Posterior cingulate gyrus (tissue), 11 donors: ENCODE data around the gene HSDL1.
"Not testable (repeated sequence)": the region's sequence is repeated elsewhere in the genome, so short reads cannot be mapped to it uniquely, and the experiment has no call there.

ENCODE experiments used
- DNase-seq, 10 donors: peaks; one replicate each; pipeline versions ENCODE4 v3.0.0 to v3.0.0-alpha.2; 2020 to 2021; ENCODE audit warnings: mixed read lengths in 3 of 10
- intact Hi-C: fragments of 100-400 bp; cut with DNase I; formaldehyde crosslinking; loops from one replicate; pipeline ENCODE4 v1.15.1; 2023

HSDL1 gene

GRCh38 chr16:84143784-84144199 is 1.2 kb downstream of the HSDL1 start:
- intact Hi-C loops, result loop anchor here (2.0 to 5.0 kb wide), 2 partner anchors 27 to 44 kb away; partner anchors contain the start of genes MBTPS1 and TAF1C
- DNase-seq, result peak in 1 of 10 donors; percentile 59

GRCh38 chr16:84143081-84143480 is 1.9 kb downstream of the HSDL1 start:
- intact Hi-C loops, result loop anchor here (5.0 kb wide), 1 partner anchor 44 kb away; the partner anchor contains the start of gene TAF1C
- DNase-seq, result no peak

DNA sequence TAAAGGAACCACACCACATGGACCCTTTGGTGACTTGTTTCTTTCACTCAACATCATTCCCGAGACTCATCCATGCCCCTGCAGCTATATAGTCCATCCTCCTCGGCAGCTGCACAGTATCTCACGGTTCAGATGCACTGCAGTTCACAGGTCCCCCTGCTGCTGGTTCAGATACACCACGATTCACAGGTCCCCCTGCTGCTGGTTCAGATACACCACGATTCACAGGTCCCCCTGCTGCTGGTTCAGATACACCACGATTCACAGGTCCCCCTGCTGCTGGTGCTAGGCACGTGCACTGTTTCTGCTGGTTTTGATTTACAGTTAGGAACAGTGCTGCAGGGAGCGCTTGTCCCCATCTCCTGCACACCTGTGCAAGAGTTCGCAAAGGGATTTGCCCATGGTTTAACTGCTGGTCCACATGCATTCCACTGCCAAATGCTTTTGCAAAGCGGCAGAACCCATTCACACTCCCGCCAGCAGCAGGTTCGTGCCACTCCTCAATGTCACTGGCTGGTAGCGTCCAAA is 3.8 kb downstream of the HSDL1 start:
- intact Hi-C loops, result loop anchor here (5.0 kb wide), 1 partner anchor 46 kb away; the partner anchor contains the start of gene TAF1C

GRCh38 chr16:84139628-84140258 is 5.2 kb downstream of the HSDL1 start:
- intact Hi-C loops, result loop anchor here (5.0 kb wide), 1 partner anchor 48 kb away; the partner anchor contains the start of gene TAF1C
- no peak for DNase-seq

More for the DNA sequence above, 3.8 kb downstream of the HSDL1 start:
- DNase-seq, result no peak

GRCh38 chr16:84138824-84139627 is 6.0 kb downstream of the HSDL1 start:
- no peak for DNase-seq
- intact Hi-C loops, result no loop called here

DNA sequence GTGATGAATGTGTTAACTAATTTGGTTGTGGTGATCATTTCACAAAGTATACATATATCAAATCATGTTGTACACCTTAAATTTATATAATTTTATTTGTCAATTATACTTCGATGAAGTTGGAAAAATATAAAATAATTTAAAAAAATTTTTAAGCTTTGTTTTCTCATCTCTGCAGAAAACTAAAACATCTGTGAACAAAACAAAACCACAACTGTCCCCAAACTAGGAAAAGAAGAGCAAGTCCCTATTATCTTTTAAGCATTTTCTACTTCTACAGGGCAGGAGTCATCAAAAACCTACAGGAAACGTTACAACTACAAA is 6.5 kb downstream of the HSDL1 start:
- intact Hi-C loops, result no loop called here
- no peak for DNase-seq

- intact Hi-C loops, result no loop called here
- no peak for DNase-seq
These were observed 7.1 kb downstream of the HSDL1 start for GRCh38 chr16:84137769-84138357.

DNA sequence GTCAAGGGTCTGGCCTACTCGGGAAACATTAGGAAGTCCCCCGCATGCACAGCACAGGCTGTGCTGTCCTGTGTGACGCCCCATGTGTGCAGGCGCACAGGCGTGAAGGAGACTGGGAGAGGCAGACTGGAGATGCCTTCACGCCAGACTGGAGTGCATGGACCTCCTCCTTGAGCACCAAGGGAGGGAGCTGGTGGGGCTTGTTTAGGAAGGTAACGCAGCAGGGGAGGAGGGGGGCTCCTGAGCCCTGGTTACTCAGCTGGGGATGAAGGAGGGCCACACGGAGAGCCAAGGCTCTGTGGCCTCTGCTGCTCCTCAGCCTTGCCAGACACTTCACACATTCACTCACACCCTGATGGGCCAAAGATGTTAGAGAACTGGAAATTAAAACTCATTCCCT is 7.7 kb downstream of the HSDL1 start:
- intact Hi-C loops, result no loop called here
- DNase-seq, result no peak

DNA sequence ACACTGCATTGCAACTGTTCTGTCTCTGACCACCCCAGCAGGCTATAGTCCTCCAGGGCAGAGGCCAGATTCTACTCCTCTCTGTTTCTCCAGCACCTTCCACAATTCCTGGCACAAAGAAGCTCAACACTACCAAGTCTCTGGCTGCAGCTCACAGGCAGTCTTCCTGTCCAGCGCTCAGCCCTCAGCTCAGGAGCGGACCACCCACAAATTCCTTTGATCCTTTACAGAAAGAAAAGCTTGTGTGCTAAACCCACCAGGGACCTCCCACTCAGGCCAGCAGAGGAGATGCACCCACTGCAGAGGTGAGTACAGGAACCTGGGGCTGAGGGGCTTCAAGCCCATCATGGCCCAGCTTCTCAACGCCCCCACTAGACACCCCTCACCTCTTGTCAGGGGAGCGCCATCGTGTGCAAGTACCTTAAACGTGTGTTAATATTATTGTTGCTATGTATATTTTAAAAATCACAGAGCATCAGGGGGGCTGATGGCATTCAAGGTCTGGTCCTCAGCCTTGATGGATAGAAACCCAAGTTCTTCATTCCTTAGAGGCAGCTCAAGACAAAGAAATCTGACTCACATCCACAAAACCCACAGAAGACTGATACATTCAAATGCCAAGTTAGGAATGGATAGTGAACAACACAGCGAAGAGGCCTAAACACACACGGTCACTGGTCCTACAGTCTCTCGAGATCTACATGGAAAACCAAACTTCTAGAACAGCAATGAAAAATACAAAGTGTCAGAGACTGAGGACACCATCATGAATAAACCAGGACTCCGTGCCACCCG is 8.4 kb downstream of the HSDL1 start:
- intact Hi-C loops, result no loop called here
- DNase-seq, result no peak

DNA sequence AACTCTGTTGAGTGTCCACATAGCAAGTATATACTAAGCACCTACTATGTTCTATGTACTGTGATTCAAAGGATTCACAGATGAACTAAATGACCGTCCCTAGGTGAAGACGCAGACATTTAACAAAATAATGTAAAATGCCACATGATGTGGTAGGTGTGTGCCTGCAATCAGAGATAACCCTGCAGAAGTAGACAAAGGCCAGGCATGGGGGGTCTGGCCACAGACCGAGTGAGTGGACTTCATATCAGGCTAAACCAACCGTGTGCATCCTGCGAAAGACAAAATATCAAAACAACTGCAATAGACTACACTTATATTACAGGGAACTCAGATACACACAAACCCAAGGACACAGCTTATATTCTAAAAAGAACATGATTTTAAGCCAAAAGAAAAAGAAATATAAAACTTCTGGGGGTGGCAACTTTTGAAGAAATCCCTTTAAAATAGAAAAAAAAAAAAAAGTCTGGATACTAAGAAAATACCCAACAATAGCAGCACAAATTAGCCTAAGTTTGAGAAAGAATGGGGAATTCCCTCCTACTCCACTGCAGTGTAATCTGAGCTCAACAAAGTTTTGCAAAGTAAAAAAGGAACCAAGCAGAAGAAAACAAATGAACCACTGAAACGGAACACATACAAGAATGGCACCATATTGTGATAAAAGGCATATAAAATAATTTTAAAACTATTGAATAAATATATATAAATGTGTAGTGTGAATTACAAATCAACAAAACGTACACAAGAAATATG is 12.3 kb downstream of the HSDL1 start:
- intact Hi-C loops, result no loop called here
- DNase-seq, result no peak

DNA sequence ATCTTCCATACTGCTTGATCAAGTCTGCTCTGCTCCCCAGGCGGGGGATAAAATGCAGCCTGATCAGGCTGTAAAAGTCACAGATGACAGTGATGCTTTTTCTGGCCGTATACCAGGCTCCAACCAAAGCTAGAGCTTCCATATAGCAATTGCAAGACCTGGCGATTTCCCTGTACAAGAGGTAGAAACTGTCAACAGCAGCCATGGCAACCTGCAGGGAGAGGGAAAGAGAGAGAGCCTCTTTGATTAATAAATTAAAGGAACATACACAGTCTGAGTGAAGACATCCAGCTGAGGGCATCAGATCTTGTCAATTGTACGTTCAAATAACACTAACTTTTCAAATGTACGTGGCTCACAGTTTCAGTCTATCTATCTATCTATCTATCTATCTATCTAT is 13.9 kb downstream of the HSDL1 start:
- intact Hi-C loops, result no loop called here
- no peak for DNase-seq

DNA sequence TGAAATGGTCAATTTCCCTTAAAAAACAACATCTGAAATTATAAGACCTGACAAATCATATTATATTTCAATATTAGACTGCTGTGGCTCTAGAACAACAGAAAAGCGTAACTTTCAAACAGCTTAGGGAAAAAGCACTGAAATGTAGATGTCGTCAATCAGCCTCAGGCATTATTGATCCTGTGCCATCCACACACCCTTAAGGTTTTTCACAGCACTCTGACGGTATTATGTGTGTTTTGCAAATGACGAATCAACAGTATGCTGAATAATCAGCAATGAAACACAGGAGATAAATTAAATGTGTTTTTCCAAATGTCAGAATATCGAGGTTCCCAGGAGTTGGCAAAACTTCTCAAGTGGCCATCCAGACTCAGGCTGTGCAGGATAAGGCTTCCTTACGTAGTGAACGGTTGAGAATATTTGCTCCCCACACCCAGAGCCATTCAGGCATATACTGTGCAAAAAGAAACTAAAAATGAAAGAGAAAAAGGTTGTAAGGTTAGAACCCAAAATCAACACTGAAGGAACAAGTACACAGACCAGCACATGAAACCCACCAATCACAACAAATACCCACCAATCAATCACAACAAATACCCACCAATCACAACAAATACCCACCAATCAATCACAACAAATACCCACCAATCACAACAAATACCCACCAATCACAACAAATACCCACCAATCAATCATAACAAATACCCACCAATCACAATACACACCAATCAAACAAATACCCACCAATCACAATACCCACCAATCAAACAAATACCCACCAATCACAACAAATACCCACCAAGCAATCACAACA is 20.5 kb downstream of the HSDL1 start:
- intact Hi-C loops, result no loop called here

GRCh38 chr16:84121007-84121406 is 24.0 kb downstream of the HSDL1 start:
- intact Hi-C loops, result no loop called here

More for the DNA sequence above, 20.5 kb downstream of the HSDL1 start:
- no peak for DNase-seq

DNA sequence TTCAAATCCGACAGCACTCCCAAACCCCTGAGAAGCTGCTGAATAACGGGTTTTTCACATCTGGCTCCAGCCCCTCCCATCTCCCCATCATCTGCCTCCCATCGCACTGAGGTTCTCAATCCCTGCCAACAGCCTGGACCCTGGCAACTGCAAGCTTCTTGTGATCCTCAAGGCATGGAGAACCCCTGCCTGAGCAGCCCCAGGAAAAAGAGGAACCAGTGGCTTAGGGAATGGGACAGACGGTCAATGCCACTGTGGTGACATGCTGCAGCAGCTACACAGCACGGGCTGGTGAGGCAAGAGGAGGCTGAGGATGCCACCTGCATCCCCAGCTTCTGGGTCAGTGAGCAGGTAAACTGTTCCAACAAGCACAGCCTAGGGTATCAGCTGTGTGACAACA is 25.0 kb downstream of the HSDL1 start:
- no peak for DNase-seq
- intact Hi-C loops, result no loop called here

More at GRCh38 chr16:84121007-84121406, 24.0 kb downstream of the HSDL1 start:
- DNase-seq, result no peak

DNA sequence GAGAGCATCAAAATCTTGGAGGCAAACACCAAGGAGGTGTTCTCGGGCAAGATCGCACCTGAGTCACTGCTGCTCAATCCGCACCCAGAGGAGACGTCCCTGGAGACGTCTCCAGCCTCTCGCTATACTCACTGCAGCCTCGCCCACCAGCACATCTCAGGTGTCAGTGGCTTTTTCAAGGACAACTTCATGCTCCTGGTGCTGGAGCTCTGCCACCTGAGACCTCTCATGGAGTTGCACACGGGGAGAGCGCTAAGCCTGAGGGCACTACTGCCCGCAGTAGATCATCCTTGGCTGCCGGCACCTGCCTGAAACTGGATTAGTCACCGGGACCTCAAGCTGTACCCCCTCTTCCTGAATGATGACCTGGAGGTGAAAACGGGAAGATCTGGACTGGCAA is 25.6 kb downstream of the HSDL1 start:
- no peak for DNase-seq
- intact Hi-C loops, result no loop called here

- intact Hi-C loops, DNase-seq: not testable (repeated sequence)
These were observed 26.7 kb downstream of the HSDL1 start for GRCh38 chr16:84118315-84118714.

DNA sequence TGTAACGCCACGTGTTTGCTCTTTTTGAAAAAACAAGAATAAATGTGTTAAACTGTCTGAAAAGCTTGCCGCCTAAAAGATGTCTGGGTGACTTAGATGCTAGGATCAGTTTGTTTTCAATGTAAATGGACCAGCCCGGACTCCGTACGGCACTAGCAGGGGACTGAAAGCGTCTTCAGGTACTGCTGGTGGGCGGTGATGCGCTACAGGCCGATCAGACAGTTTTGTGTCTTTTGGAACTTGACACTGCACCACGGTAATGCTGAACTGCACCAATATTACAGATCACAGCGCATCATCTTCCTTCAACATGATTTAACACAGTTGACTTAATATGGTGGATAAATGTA is 27.5 kb downstream of the HSDL1 start:
- intact Hi-C loops, result loop anchor here (2.0 kb wide), 1 partner anchor 27 kb away; the partner anchor contains the start of genes DNAAF1 and HSDL1
- peak in 5 of 10 donors; percentile 36 to 87 (median 53) for DNase-seq

GRCh38 chr16:84116720-84117493 is 28.1 kb downstream of the HSDL1 start, which contains the start of gene MBTPS1:
Gene MBTPS1 (minus strand): TSS chr16:84116942. CDS start chr16:84101783, 15,159 bp downstream.
- peak; percentile 95 to 100 (median 98) for DNase-seq
- intact Hi-C loops, result loop anchor here (2.0 kb wide), 1 partner anchor 28 kb away; the partner anchor contains the start of genes DNAAF1 and HSDL1
